ENCODE data around the gene LMBR1. TPM values are rescaled to one million over a fixed set of nuclear protein-coding genes. Genes with fewer than 3 reads are reported as not detected.
A peak's percentile ranks its signal among the peaks of the same experiment; 100 is the strongest.
"Not testable (repeated sequence)": the region's sequence is repeated elsewhere in the genome, so short reads cannot be mapped to it uniquely, and the experiment has no call there.

The LMBR1 gene
- total and polyA plus RNA-seq, 2 experiments from 2014 or later: 21.8 to 26.7 TPM

GRCh38 chr7:156652886-156653568, 240.0 kb downstream of the LMBR1 start:
- in situ Hi-C loops (cut with MboI): no loop called here

GRCh38 chr7:156651474-156651873, 241.5 kb downstream of the LMBR1 start:
- H4K20me1 ChIP-seq (ENCODE audit: insufficient read depth): no peaks in the 10 kb centered on the region
- 10 to 20% methylated on average over 4 of the region's 4 CpGs for WGBS, 2 experiments (ENCODE audit: low coverage in 1 of 2, low lambda C conversion rate in 2 of 2, missing lambda C conversion rate in 2 of 2)
- no peaks in the 10 kb centered on the region for H3K36me3 ChIP-seq (ENCODE audit: low read depth)
- TF ChIP-seq EZH2 (IDR thresholded peaks at IDR 0.05; ENCODE audit: insufficient read depth, poor library complexity, severe bottlenecking) (no peak), EZH2phosphoT487 (IDR thresholded peaks at IDR 0.05; ENCODE audit: insufficient read depth, low read depth) (no peak)
- DNase-seq: peak; percentile 21
- no peaks in the 10 kb centered on the region for H3K9me3 ChIP-seq (ENCODE audit: low read depth)
- H3K4me3 ChIP-seq: no peak overlapping the region
- 0 out of 2 replicates have a peak, but pooled peaks cover 3% of the 10 kb centered on the region for H3K4me1 ChIP-seq (ENCODE audit: insufficient read depth)
- peak overlapping the region; percentile 5; the same call in 1 of the 2 replicates for H2AFZ ChIP-seq
- no peak overlapping the region for H3K27ac ChIP-seq
- H3K9ac ChIP-seq: no peak overlapping the region
- no peaks in the 10 kb centered on the region for H3K9me2 ChIP-seq (ENCODE audit: insufficient read depth)
- in situ Hi-C loops (cut with MboI): no loop called here
- no peaks in the 10 kb centered on the region for H3K79me2 ChIP-seq (ENCODE audit: insufficient read depth)
- no peaks in the 10 kb centered on the region for H3F3A ChIP-seq (ENCODE audit: insufficient read depth)
- no peak overlapping the region for H3K4me2 ChIP-seq (ENCODE audit: unreplicated experiment)
- H3K27me3 ChIP-seq (replicated peaks; ENCODE audit: insufficient read depth): no peaks in the 10 kb centered on the region

More at GRCh38 chr7:156652886-156653568, 240.0 kb downstream of the LMBR1 start:
- no peaks in the 10 kb centered on the region for H3F3A ChIP-seq (ENCODE audit: insufficient read depth)
- no peaks in the 10 kb centered on the region for H3K27me3 ChIP-seq (replicated peaks; ENCODE audit: insufficient read depth)
- H3K27ac ChIP-seq: no peak overlapping the region
- H3K9me2 ChIP-seq (ENCODE audit: insufficient read depth): no peaks in the 10 kb centered on the region
- H3K4me2 ChIP-seq (ENCODE audit: unreplicated experiment): no peak overlapping the region
- peak; percentile 35 for DNase-seq
- H2AFZ ChIP-seq: no peak overlapping the region
- no peaks in the 10 kb centered on the region for H3K79me2 ChIP-seq (ENCODE audit: insufficient read depth)
- H3K4me1 ChIP-seq (ENCODE audit: insufficient read depth): 0 out of 2 replicates have a peak, but pooled peaks cover 3% of the 10 kb centered on the region
- no peak overlapping the region for H3K9ac ChIP-seq
- no peaks in the 10 kb centered on the region for H3K9me3 ChIP-seq (ENCODE audit: low read depth)
- no peak overlapping the region for H3K4me3 ChIP-seq
- no peak for TF ChIP-seq EZH2phosphoT487 (IDR thresholded peaks at IDR 0.05; ENCODE audit: insufficient read depth, low read depth)
- no peak for TF ChIP-seq EZH2 (IDR thresholded peaks at IDR 0.05; ENCODE audit: insufficient read depth, poor library complexity, severe bottlenecking)
- 83% methylated on average over 8 of the region's 8 CpGs for WGBS, 2 experiments (ENCODE audit: low coverage in 1 of 2, low lambda C conversion rate in 2 of 2, missing lambda C conversion rate in 2 of 2)
- no peaks in the 10 kb centered on the region for H3K36me3 ChIP-seq (ENCODE audit: low read depth)
- H4K20me1 ChIP-seq (ENCODE audit: insufficient read depth): no peaks in the 10 kb centered on the region

- H3K4me1 ChIP-seq (ENCODE audit: insufficient read depth): 0 out of 2 replicates have a peak, but pooled peaks cover 3% of the 10 kb centered on the region
- in situ Hi-C loops (cut with MboI): no loop called here
- H3K27me3 ChIP-seq (replicated peaks; ENCODE audit: insufficient read depth): no peaks in the 10 kb centered on the region
- no peaks in the 10 kb centered on the region for H3F3A ChIP-seq (ENCODE audit: insufficient read depth)
- no peak overlapping the region for H3K9ac ChIP-seq
- no peak overlapping the region for H2AFZ ChIP-seq
- 60 to 63% methylated on average over 9 of the region's 9 CpGs for whole genome bisulfite sequencing, 2 experiments (ENCODE audit: low coverage in 1 of 2, low lambda C conversion rate in 2 of 2, missing lambda C conversion rate in 2 of 2)
- H3K4me3 ChIP-seq: no peak overlapping the region
- no peaks in the 10 kb centered on the region for H4K20me1 ChIP-seq (ENCODE audit: insufficient read depth)
- no peaks in the 10 kb centered on the region for H3K9me2 ChIP-seq (ENCODE audit: insufficient read depth)
- H3K4me2 ChIP-seq (ENCODE audit: unreplicated experiment): no peak overlapping the region
- peak; percentile 43 for DNase-seq
- H3K27ac ChIP-seq: no peak overlapping the region
- no peaks in the 10 kb centered on the region for H3K79me2 ChIP-seq (ENCODE audit: insufficient read depth)
- no peak for TF ChIP-seq EZH2 (IDR thresholded peaks at IDR 0.05; ENCODE audit: insufficient read depth, poor library complexity, severe bottlenecking)
- TF ChIP-seq EZH2phosphoT487 (IDR thresholded peaks at IDR 0.05; ENCODE audit: insufficient read depth, low read depth): no peak
- no peaks in the 10 kb centered on the region for H3K36me3 ChIP-seq (ENCODE audit: low read depth)
- no peaks in the 10 kb centered on the region for H3K9me3 ChIP-seq (ENCODE audit: low read depth)
Measured at GRCh38 chr7:156650042-156650441, 242.9 kb downstream of the LMBR1 start.

GRCh38 chr7:156647330-156647729, 245.7 kb downstream of the LMBR1 start:
- H3K79me2 ChIP-seq (ENCODE audit: insufficient read depth); H2AFZ ChIP-seq; H3K9me2 ChIP-seq (ENCODE audit: insufficient read depth); in situ Hi-C loops (cut with MboI); H3K27ac ChIP-seq; H3K4me2 ChIP-seq (ENCODE audit: unreplicated experiment); H3K9me3 ChIP-seq (ENCODE audit: low read depth); H3F3A ChIP-seq (ENCODE audit: insufficient read depth); H3K9ac ChIP-seq; DNase-seq; H3K36me3 ChIP-seq (ENCODE audit: low read depth); H3K4me1 ChIP-seq (ENCODE audit: insufficient read depth); H3K4me3 ChIP-seq; H4K20me1 ChIP-seq (ENCODE audit: insufficient read depth); H3K27me3 ChIP-seq (replicated peaks; ENCODE audit: insufficient read depth): not testable (repeated sequence)
- 63 to 69% methylated on average over 5 of the region's 5 CpGs for WGBS, 2 experiments (ENCODE audit: low coverage in 1 of 2, low lambda C conversion rate in 2 of 2, missing lambda C conversion rate in 2 of 2)

Data from GM23248 (cell line).